ENCODE measurements around the gene DNAH17.

- TF ChIP-seq CTCF (IDR thresholded peaks at IDR 0.05), result no peak
- TF ChIP-seq EZH2 (IDR thresholded peaks at IDR 0.05; ENCODE audit: borderline replicate concordance, insufficient read depth, low read depth, low read length, poor library complexity, severe bottlenecking), result no peak
Observed at GRCh38 chr17:78529871-78530670, 47.1 kb downstream of the DNAH17 start.
